ENCODE data around the gene PLAGL2.
A peak's percentile ranks its signal among the peaks of the same experiment; 100 is the strongest.

PLAGL2 gene

DNA sequence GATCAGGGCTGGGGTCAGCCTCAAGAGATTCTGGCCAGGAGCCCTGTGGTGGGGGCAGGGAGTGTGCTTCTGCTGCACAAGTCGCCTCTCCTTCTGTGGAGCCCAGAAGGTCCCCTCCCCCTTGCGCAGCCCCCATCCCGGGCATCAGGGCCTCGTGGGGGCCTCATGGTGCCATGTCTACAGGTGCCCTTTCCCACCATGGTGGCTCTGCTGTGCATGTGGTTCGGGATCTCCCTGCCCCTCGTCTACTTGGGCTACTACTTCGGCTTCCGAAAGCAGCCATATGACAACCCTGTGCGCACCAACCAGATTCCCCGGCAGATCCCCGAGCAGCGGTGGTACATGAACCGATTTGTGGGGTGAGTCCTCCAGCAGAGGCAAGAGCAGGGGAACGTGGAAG lies 49.9 kb downstream of the PLAGL2 start:
- DNase-seq (ENCODE audit: insufficient read length, low spot score), result no peak
- TF ChIP-seq POLR2A (IDR thresholded peaks at IDR 0.05; ENCODE audit: low read depth, low read length) (no peak), TAF1 (IDR thresholded peaks at IDR 0.05; ENCODE audit: low read depth, low read length) (no peak), POU2F2 (IDR thresholded peaks at IDR 0.05; ENCODE audit: low read depth, low read length) (no peak), POLR2AphosphoS5 (IDR thresholded peaks at IDR 0.05; ENCODE audit: low read depth, low read length) (no peak), SPI1 (IDR thresholded peaks at IDR 0.05; ENCODE audit: low read depth, low read length) (no peak), PAX5 (IDR thresholded peaks at IDR 0.05; ENCODE audit: insufficient read depth, low read length, severe bottlenecking) (no peak)
- FAIRE-seq, result no peak

DNA sequence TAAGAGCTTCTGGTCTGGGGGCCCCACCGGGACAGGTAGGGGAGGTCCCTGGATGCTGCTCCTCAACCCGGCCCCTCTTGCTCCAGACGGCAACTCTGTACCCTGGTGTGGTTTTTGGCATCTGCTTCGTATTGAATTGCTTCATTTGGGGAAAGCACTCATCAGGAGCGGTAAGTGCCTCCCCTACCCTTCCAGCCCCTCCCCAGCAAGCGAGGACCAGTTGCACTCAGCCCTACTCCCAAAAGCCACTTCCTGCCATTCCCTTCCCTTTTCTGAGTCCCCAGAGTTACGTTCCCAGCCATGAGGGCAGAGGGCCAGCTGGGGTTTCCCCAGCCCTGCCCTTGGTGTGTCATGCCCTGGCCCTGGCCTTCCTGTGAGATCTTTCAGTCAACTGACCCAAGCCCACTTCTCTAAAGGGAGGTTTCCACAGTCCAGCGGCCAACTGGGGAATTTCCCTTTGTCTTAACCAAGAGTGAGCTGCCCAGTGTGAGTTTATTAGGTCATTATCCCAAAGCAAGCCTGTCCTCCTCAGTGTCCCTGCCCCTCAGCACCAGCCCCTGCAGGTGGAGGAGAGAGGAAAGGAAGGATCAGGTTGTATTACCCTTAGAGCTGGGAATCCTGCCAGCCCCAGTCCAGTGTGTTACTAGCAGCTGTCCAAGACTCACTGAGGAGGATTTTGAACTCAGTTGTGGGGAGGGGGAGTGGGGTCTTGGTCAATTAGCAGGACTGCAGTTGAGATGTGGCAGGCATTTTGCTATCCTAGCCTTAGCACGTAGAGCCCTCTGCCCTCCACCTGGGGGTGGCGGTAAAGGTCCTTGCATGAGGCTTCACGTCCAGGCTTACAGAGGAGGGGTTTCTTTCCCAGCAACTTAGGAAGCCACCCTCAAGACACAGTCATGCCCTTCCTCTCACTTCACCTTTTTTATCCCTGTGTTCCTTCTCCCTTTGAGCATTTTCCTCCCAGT lies 52.2 kb downstream of the PLAGL2 start:
- no peak for TF ChIP-seq POLR2AphosphoS5 (IDR thresholded peaks at IDR 0.05; ENCODE audit: low read depth, low read length)
- TF ChIP-seq TAF1 (IDR thresholded peaks at IDR 0.05; ENCODE audit: low read depth, low read length), result no peak
- peak; percentile 40 for TF ChIP-seq SPI1 (IDR thresholded peaks at IDR 0.05; ENCODE audit: low read depth, low read length)
- TF ChIP-seq POLR2A (IDR thresholded peaks at IDR 0.05; ENCODE audit: low read depth, low read length), result no peak
- TF ChIP-seq POU2F2 (IDR thresholded peaks at IDR 0.05; ENCODE audit: low read depth, low read length), result 0 out of 2 replicates have a peak, but pooled peaks have one; percentile 8
- FAIRE-seq, result peak; percentile 65
- no peak for DNase-seq (ENCODE audit: insufficient read length, low spot score)

DNA sequence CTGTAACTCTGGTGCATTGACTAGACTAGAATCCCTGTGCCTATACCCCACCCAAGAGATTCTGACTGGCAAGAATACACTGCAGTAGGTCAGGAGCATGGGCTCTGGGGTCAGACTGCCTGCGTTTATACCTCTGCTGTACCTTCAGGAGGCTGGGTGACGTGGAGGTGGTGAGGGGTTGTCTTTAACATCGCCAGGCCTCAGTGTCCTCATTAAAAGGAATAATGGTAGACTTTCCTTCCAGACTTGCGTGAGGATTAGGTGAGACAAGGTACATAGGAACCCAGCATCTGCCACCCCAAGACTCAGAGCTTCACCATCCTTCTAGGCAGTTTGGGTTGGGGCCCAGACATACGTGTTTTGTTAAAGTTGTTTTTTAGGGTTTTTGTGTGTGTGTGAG lies 53.8 kb downstream of the PLAGL2 start:
- no peak for FAIRE-seq
- TF ChIP-seq POLR2A (IDR thresholded peaks at IDR 0.05; ENCODE audit: low read depth, low read length) (no peak), POU2F2 (IDR thresholded peaks at IDR 0.05; ENCODE audit: low read depth, low read length) (no peak), SPI1 (IDR thresholded peaks at IDR 0.05; ENCODE audit: low read depth, low read length) (no peak), PAX5 (IDR thresholded peaks at IDR 0.05; ENCODE audit: insufficient read depth, low read length, severe bottlenecking) (no peak), POLR2AphosphoS5 (IDR thresholded peaks at IDR 0.05; ENCODE audit: low read depth, low read length) (no peak), TAF1 (IDR thresholded peaks at IDR 0.05; ENCODE audit: low read depth, low read length) (no peak)
- DNase-seq (ENCODE audit: insufficient read length, low spot score), result no peak

DNA sequence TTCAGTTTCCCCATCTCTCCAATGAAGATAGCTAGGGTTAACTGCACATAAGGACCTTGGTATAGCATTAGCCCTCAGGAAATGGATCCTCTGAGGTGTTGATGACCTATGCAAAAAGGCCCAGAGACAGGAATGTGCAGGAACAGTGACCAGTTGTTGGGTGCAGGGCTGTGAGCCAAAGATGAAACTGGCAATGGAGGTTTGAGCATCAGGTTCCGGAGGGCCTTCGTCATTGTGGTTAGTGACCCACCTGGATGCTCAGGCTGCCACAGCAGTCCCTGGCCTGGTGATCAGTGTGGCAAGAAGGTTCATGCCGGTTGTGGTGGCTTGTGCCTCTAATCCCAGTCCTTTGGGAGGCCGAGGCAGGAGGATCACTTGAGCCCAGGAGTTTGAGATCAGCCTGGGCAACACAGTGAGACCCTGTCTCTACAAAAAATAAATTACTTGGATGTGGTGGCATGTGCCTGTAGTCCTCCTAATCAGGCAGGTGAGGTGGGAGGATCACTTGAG lies 54.3 kb downstream of the PLAGL2 start:
- TF ChIP-seq POLR2A (IDR thresholded peaks at IDR 0.05; ENCODE audit: low read depth, low read length) (no peak), POLR2AphosphoS5 (IDR thresholded peaks at IDR 0.05; ENCODE audit: low read depth, low read length) (no peak), PAX5 (IDR thresholded peaks at IDR 0.05; ENCODE audit: insufficient read depth, low read length, severe bottlenecking) (no peak), POU2F2 (IDR thresholded peaks at IDR 0.05; ENCODE audit: low read depth, low read length) (no peak), TAF1 (IDR thresholded peaks at IDR 0.05; ENCODE audit: low read depth, low read length) (no peak), SPI1 (IDR thresholded peaks at IDR 0.05; ENCODE audit: low read depth, low read length) (no peak)
- DNase-seq (ENCODE audit: insufficient read length, low spot score) (no peak), FAIRE-seq (no peak)

DNA sequence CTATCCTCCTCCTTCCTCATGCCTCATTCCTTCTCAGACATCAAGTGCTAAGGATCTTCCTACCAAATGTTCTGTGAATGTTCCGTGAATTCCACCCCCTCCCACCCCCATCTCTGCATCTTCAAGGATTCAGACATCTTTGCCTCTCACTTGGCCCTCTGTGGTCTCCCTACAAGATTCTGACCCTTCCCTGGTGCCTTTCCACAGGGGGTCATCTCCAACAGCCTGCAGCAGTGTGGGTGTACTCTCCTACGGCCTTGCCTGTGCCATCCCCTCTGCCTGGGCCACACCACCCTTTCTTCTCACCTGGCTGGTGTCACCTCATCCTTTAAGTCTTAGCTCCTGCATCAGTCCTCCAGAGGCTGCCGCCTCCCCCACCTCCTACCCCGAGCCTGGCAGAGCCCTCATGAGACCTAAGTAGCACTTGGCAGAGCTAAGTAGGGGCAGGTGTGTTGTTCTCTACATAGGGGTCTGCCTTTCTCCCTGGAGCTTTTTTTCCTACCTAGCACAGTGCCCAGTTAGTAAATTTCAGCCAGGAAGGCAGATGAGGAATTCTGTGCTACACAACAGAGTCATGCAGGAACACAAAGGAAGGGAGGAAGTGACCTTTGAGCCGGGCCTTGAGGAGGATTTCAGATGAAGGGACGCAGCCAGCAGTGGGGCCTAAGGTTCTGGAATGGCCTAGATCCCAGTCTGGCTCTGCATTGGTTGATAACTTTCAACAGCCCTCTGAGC lies 55.0 kb downstream of the PLAGL2 start:
- FAIRE-seq (no peak), DNase-seq (ENCODE audit: insufficient read length, low spot score) (no peak)
- TF ChIP-seq PAX5 (IDR thresholded peaks at IDR 0.05; ENCODE audit: insufficient read depth, low read length, severe bottlenecking), result no peak
- TF ChIP-seq TAF1 (IDR thresholded peaks at IDR 0.05; ENCODE audit: low read depth, low read length), result no peak
- no peak for TF ChIP-seq SPI1 (IDR thresholded peaks at IDR 0.05; ENCODE audit: low read depth, low read length)
- TF ChIP-seq POU2F2 (IDR thresholded peaks at IDR 0.05; ENCODE audit: low read depth, low read length), result no peak
- no peak for TF ChIP-seq POLR2A (IDR thresholded peaks at IDR 0.05; ENCODE audit: low read depth, low read length)
- TF ChIP-seq POLR2AphosphoS5 (IDR thresholded peaks at IDR 0.05; ENCODE audit: low read depth, low read length), result no peak

DNA sequence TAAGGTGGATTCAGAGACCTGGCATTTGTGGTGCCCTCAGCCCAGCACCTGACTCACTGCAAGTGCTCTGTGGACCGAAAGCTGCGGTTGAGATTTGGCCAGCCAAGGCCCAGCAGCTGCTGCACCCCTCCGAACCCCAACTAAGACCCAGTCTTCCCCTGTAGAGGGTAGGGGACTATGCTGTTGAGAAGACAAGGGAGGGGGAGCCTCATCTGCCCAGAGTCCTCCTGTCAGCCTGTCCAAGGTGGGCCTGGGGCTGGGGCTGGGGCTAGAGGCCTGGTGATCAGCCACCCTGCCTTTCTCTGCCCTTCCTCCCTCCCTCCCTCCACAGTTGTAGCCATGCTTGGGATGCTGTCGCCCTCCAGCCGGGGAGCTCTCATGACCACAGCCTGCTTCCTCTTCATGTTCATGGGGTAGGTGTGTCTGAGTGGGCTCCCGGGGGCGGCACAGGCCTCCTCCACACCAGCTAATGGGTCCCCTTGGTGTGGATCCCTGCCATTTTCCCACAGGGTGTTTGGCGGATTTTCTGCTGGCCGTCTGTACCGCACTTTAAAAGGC lies 57.2 kb downstream of the PLAGL2 start:
- FAIRE-seq (no peak), DNase-seq (ENCODE audit: insufficient read length, low spot score) (no peak)
- TF ChIP-seq POLR2AphosphoS5 (IDR thresholded peaks at IDR 0.05; ENCODE audit: low read depth, low read length) (no peak), TAF1 (IDR thresholded peaks at IDR 0.05; ENCODE audit: low read depth, low read length) (no peak), SPI1 (IDR thresholded peaks at IDR 0.05; ENCODE audit: low read depth, low read length) (no peak), POU2F2 (IDR thresholded peaks at IDR 0.05; ENCODE audit: low read depth, low read length) (no peak), POLR2A (IDR thresholded peaks at IDR 0.05; ENCODE audit: low read depth, low read length) (no peak), PAX5 (IDR thresholded peaks at IDR 0.05; ENCODE audit: insufficient read depth, low read length, severe bottlenecking) (no peak)

DNA sequence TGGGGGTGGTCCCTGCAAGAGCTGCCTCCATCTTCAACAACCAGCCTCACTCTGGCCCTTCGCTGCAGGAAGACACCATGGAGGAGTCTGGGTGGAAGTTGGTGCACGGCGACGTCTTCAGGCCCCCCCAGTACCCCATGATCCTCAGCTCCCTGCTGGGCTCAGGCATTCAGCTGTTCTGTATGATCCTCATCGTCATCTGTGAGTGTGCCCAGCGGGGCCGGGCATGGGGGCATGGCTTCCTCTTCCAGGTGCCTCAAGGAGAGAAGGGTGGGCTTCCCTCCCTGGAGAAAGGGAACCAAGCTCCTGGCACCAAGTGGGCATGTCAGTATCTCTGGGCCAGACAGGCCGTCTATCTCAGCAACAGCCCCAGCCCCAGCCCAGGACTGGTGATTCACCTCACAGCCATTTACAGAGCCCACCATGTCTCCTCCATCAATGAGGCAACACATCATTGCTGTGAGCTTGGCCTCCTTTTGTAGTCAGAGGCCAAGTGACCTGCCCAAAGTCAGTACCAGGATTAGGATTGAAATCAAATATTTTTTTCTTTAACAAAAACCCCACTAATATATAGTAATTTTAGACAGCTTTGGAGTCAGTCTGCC lies 57.9 kb downstream of the PLAGL2 start:
- TF ChIP-seq SPI1 (IDR thresholded peaks at IDR 0.05; ENCODE audit: low read depth, low read length), result no peak
- TF ChIP-seq POU2F2 (IDR thresholded peaks at IDR 0.05; ENCODE audit: low read depth, low read length), result no peak
- TF ChIP-seq POLR2AphosphoS5 (IDR thresholded peaks at IDR 0.05; ENCODE audit: low read depth, low read length), result no peak
- no peak for TF ChIP-seq TAF1 (IDR thresholded peaks at IDR 0.05; ENCODE audit: low read depth, low read length)
- TF ChIP-seq PAX5 (IDR thresholded peaks at IDR 0.05; ENCODE audit: insufficient read depth, low read length, severe bottlenecking), result no peak
- TF ChIP-seq POLR2A (IDR thresholded peaks at IDR 0.05; ENCODE audit: low read depth, low read length), result no peak
- DNase-seq (ENCODE audit: insufficient read length, low spot score) (no peak), FAIRE-seq (no peak)

DNA sequence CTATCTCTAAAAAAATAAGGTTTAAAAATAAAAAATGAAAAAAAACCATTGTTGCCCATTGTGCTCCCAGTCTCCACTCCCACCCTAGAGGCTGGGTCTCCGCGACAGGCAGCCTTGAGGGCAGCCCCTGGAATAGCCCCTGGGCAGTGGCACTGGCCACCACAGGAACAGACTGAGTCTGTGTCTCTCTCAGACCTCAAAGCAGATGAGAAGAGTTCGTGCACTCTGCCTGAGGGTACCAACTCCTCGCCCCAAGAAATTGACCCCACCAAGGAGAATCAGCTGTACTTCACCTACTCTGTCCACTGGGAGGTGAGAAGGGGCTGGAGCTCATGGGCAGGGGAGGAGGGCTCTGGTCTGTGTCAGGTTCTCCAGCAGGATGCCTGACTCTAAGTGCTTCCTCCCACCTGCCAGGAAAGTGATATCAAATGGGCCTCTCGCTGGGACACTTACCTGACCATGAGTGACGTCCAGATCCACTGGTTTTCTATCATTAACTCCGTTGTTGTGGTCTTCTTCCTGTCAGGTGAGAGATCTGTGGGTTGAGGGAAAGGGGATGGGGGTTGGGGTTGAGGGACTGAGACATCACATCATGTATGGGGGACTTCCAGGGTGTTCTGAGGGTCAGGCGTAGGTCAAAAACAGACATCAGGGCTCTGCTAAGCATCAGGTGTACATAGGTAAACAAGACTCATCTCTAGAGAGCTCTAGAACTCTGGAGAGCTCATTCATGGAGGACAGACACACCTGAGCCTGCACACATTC lies 62.5 kb downstream of the PLAGL2 start:
- TF ChIP-seq POLR2A (IDR thresholded peaks at IDR 0.05; ENCODE audit: low read depth, low read length) (no peak), PAX5 (IDR thresholded peaks at IDR 0.05; ENCODE audit: insufficient read depth, low read length, severe bottlenecking) (no peak), TAF1 (IDR thresholded peaks at IDR 0.05; ENCODE audit: low read depth, low read length) (no peak), POU2F2 (IDR thresholded peaks at IDR 0.05; ENCODE audit: low read depth, low read length) (no peak), POLR2AphosphoS5 (IDR thresholded peaks at IDR 0.05; ENCODE audit: low read depth, low read length) (no peak), SPI1 (IDR thresholded peaks at IDR 0.05; ENCODE audit: low read depth, low read length) (no peak)
- no peak for FAIRE-seq

More for the DNA sequence above, 62.5 kb downstream of the PLAGL2 start:
- DNase-seq (ENCODE audit: insufficient read length, low spot score), result no peak
